SK-N-SH treated with all-trans-retinoic acid at 6 μM for 48 hours (cell line): Measurements from ENCODE around the gene EAF2.

Source experiments
- ATAC-seq: fragments of 200-7000 bp; cut with Tn5 transposase; 3 replicates; pipeline ENCODE4 v1.9.1; 2020; ENCODE audit warnings: mild to moderate bottlenecking, moderate library complexity
- ARNTL ChIP-seq: fragments of 450-650 bp; formaldehyde crosslinking; IDR thresholded peaks from 2 replicates; pipeline ENCODE4 v1.5.0; 2020; ENCODE audit warnings: low read depth, mild to moderate bottlenecking, moderate library complexity, borderline replicate concordance
- BACH2 ChIP-seq: fragments of 250-450 bp; sonication (Bioruptor Pico); IDR thresholded peaks from 2 replicates; pipeline ENCODE4 v1.9.0; 2021; ENCODE audit warnings: mild to moderate bottlenecking, borderline replicate concordance
- ESRRG ChIP-seq: fragments of 250-450 bp; sonication (Bioruptor Pico); IDR thresholded peaks from 2 replicates; pipeline ENCODE4 v1.6.1; 2021; ENCODE audit warnings: mild to moderate bottlenecking
- GLIS3 ChIP-seq: fragments of 250-450 bp; sonication (Bioruptor Pico); IDR thresholded peaks from 2 replicates; pipeline ENCODE4 v1.5.0; 2020; ENCODE audit warnings: mild to moderate bottlenecking, moderate library complexity
- ISL1 ChIP-seq: fragments of 250-450 bp; sonication (Bioruptor Pico); IDR thresholded peaks from 2 replicates; pipeline ENCODE4 v2.1.2; 2022; ENCODE audit warnings: mild to moderate bottlenecking, moderate library complexity
- OSR1 ChIP-seq: fragments of 250-450 bp; sonication (Bioruptor Pico); IDR thresholded peaks from 2 replicates; pipeline ENCODE4 v1.8.0; 2022; ENCODE audit warnings: moderate library complexity, mild to moderate bottlenecking, inconsistent platforms
- PPARA ChIP-seq: fragments of 250-450 bp; sonication (Bioruptor Pico); IDR thresholded peaks from 2 replicates; pipeline ENCODE4 v1.5.0; 2020; ENCODE audit warnings: mild to moderate bottlenecking, borderline replicate concordance
- RARB ChIP-seq: fragments of 250-450 bp; sonication (Bioruptor Pico); IDR thresholded peaks from 2 replicates; pipeline ENCODE4 v1.8.0; 2021; ENCODE audit warnings: mild to moderate bottlenecking, moderate library complexity
- SNAI2 ChIP-seq: fragments of 250-450 bp; sonication (Bioruptor Pico); IDR thresholded peaks from 2 replicates; pipeline ENCODE4 v1.5.0; 2020; ENCODE audit warnings: mild to moderate bottlenecking, moderate library complexity
- TCF4 ChIP-seq: fragments of 250-450 bp; sonication (Bioruptor Pico); IDR thresholded peaks from 2 replicates; pipeline ENCODE4 v1.8.0; 2021; ENCODE audit warnings: mild to moderate bottlenecking, moderate library complexity, borderline replicate concordance
- TOX ChIP-seq: fragments of 250-450 bp; sonication (Bioruptor Pico); IDR thresholded peaks from 2 replicates; pipeline ENCODE4 v1.8.0; 2021; ENCODE audit warnings: mild to moderate bottlenecking, moderate library complexity, borderline replicate concordance
- ZC3H10 ChIP-seq: fragments of 250-450 bp; sonication (Bioruptor Pico); IDR thresholded peaks from 2 replicates; pipeline ENCODE4 v1.5.1; 2021; ENCODE audit warnings: mild to moderate bottlenecking, moderate library complexity
- ZFP3 ChIP-seq: fragments of 250-450 bp; sonication (Bioruptor Pico); IDR thresholded peaks from 2 replicates; pipeline ENCODE4 v1.5.0; 2020; ENCODE audit warnings: mild to moderate bottlenecking, moderate library complexity
- ZFP30 ChIP-seq: fragments of 450-650 bp; formaldehyde crosslinking; IDR thresholded peaks from 2 replicates; pipeline ENCODE4 v1.5.0; 2022; ENCODE audit warnings: mild to moderate bottlenecking, moderate library complexity
- ZNF565 ChIP-seq: fragments of 450-650 bp; formaldehyde crosslinking; conservative IDR thresholded peaks from 2 replicates; pipeline ENCODE4 v1.5.0; 2020; ENCODE audit warnings: low read depth, mild to moderate bottlenecking, moderate library complexity
- ZNF70 ChIP-seq: fragments of 450-650 bp; formaldehyde crosslinking; IDR thresholded peaks from 2 replicates; pipeline ENCODE4 v1.5.0; 2020; ENCODE audit warnings: mild to moderate bottlenecking, moderate library complexity
- ZNF8 ChIP-seq: fragments of 450-650 bp; formaldehyde crosslinking; IDR thresholded peaks from 2 replicates; pipeline ENCODE4 v1.5.0; 2020; ENCODE audit warnings: mild to moderate bottlenecking, moderate library complexity
- TF ChIP-seq, protein P1 (sequence below): fragments of 250-450 bp; sonication (Bioruptor Pico); IDR thresholded peaks from 2 replicates; pipeline ENCODE4 v1.5.1; 2020; ENCODE audit warnings: low read depth, mild to moderate bottlenecking, moderate library complexity
- TF ChIP-seq, protein P2 (sequence below): fragments of 250-450 bp; sonication (Bioruptor Pico); IDR thresholded peaks from 2 replicates; pipeline ENCODE4 v1.5.1; 2021; ENCODE audit warnings: mild to moderate bottlenecking, moderate library complexity
- TF ChIP-seq, protein P3 (sequence below): fragments of 250-450 bp; sonication (Bioruptor Pico); IDR thresholded peaks from 2 replicates; pipeline ENCODE4 v1.8.0; 2020; ENCODE audit warnings: mild to moderate bottlenecking, moderate library complexity, borderline replicate concordance
- TF ChIP-seq, protein P4 (sequence below): fragments of 250-450 bp; sonication (Bioruptor Pico); IDR thresholded peaks from 2 replicates; pipeline ENCODE4 v1.5.0; 2020; ENCODE audit warnings: mild to moderate bottlenecking, moderate library complexity
- TF ChIP-seq, protein P5 (sequence below): fragments of 250-450 bp; sonication (Bioruptor Pico); IDR thresholded peaks from 2 replicates; pipeline ENCODE4 v1.8.0; 2021; ENCODE audit warnings: low read depth, mild to moderate bottlenecking, moderate library complexity, borderline replicate concordance

The EAF2 gene

DNA sequence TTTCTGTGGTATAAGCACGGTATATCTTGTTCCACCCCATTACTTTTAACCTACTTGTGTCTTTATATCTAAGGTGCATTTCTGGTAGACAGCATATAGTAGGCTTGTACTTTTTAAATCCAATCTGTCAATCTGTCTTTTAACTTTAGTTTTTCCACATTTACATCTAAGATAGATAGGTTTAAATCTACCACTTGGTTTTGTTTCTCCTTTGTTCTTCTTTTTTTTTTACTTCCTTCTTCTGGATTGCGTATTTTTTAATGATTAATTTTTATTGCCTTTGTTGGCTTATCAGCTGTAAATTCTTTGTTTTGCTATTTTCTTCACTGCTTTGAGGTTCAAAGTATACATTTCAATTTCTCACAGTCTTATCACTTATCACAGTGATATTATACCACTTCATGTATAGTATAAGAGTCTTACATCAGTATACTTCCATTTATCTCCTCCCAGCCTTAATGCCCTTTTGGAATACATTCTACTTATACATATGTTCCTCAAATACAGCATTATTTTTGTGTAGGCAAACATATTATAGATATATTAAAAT is 31.2 kb upstream of the EAF2 start:
- no peak for TF ChIP-seq ESRRG (CRISPR knock-in tag)
- no peak for TF ChIP-seq ARNTL (CRISPR knock-in tag)
- TF ChIP-seq, protein P1, sequence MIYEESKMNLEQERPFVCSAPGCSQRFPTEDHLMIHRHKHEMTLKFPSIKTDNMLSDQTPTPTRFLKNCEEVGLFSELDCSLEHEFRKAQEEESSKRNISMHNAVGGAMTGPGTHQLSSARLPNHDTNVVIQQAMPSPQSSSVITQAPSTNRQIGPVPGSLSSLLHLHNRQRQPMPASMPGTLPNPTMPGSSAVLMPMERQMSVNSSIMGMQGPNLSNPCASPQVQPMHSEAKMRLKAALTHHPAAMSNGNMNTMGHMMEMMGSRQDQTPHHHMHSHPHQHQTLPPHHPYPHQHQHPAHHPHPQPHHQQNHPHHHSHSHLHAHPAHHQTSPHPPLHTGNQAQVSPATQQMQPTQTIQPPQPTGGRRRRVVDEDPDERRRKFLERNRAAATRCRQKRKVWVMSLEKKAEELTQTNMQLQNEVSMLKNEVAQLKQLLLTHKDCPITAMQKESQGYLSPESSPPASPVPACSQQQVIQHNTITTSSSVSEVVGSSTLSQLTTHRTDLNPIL = no peak
- TF ChIP-seq, protein P2, sequence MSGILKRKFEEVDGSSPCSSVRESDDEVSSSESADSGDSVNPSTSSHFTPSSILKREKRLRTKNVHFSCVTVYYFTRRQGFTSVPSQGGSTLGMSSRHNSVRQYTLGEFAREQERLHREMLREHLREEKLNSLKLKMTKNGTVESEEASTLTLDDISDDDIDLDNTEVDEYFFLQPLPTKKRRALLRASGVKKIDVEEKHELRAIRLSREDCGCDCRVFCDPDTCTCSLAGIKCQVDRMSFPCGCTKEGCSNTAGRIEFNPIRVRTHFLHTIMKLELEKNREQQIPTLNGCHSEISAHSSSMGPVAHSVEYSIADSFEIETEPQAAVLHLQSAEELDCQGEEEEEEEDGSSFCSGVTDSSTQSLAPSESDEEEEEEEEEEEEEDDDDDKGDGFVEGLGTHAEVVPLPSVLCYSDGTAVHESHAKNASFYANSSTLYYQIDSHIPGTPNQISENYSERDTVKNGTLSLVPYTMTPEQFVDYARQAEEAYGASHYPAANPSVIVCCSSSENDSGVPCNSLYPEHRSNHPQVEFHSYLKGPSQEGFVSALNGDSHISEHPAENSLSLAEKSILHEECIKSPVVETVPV = no peak
- TF ChIP-seq ZFP30 (CRISPR knock-in tag) = no peak
- TF ChIP-seq SNAI2 (CRISPR knock-in tag) = no peak
- TF ChIP-seq, protein P3, sequence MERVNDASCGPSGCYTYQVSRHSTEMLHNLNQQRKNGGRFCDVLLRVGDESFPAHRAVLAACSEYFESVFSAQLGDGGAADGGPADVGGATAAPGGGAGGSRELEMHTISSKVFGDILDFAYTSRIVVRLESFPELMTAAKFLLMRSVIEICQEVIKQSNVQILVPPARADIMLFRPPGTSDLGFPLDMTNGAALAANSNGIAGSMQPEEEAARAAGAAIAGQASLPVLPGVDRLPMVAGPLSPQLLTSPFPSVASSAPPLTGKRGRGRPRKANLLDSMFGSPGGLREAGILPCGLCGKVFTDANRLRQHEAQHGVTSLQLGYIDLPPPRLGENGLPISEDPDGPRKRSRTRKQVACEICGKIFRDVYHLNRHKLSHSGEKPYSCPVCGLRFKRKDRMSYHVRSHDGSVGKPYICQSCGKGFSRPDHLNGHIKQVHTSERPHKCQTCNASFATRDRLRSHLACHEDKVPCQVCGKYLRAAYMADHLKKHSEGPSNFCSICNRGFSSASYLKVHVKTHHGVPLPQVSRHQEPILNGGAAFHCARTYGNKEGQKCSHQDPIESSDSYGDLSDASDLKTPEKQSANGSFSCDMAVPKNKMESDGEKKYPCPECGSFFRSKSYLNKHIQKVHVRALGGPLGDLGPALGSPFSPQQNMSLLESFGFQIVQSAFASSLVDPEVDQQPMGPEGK = no peak
- TF ChIP-seq RARB (CRISPR knock-in tag) = no peak
- no peak for TF ChIP-seq GLIS3 (CRISPR knock-in tag)
- no peak for TF ChIP-seq ZFP3 (CRISPR knock-in tag)
- TF ChIP-seq ZNF565 (CRISPR knock-in tag) = no peak
- TF ChIP-seq, protein P4, sequence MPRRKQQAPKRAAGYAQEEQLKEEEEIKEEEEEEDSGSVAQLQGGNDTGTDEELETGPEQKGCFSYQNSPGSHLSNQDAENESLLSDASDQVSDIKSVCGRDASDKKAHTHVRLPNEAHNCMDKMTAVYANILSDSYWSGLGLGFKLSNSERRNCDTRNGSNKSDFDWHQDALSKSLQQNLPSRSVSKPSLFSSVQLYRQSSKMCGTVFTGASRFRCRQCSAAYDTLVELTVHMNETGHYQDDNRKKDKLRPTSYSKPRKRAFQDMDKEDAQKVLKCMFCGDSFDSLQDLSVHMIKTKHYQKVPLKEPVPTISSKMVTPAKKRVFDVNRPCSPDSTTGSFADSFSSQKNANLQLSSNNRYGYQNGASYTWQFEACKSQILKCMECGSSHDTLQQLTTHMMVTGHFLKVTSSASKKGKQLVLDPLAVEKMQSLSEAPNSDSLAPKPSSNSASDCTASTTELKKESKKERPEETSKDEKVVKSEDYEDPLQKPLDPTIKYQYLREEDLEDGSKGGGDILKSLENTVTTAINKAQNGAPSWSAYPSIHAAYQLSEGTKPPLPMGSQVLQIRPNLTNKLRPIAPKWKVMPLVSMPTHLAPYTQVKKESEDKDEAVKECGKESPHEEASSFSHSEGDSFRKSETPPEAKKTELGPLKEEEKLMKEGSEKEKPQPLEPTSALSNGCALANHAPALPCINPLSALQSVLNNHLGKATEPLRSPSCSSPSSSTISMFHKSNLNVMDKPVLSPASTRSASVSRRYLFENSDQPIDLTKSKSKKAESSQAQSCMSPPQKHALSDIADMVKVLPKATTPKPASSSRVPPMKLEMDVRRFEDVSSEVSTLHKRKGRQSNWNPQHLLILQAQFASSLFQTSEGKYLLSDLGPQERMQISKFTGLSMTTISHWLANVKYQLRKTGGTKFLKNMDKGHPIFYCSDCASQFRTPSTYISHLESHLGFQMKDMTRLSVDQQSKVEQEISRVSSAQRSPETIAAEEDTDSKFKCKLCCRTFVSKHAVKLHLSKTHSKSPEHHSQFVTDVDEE (CRISPR knock-in tag) = no peak
- no peak for TF ChIP-seq TCF4 (CRISPR knock-in tag)
- TF ChIP-seq, protein P5, sequence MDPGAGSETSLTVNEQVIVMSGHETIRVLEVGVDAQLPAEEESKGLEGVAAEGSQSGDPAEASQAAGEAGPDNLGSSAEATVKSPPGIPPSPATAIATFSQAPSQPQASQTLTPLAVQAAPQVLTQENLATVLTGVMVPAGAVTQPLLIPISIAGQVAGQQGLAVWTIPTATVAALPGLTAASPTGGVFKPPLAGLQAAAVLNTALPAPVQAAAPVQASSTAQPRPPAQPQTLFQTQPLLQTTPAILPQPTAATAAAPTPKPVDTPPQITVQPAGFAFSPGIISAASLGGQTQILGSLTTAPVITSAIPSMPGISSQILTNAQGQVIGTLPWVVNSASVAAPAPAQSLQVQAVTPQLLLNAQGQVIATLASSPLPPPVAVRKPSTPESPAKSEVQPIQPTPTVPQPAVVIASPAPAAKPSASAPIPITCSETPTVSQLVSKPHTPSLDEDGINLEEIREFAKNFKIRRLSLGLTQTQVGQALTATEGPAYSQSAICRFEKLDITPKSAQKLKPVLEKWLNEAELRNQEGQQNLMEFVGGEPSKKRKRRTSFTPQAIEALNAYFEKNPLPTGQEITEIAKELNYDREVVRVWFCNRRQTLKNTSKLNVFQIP (CRISPR knock-in tag) = no peak
- no peak for TF ChIP-seq ZNF8
- no peak for TF ChIP-seq ZNF70 (CRISPR knock-in tag)
- TF ChIP-seq TOX (CRISPR knock-in tag) = no peak
- no peak for TF ChIP-seq OSR1
- no peak for ATAC-seq

DNA sequence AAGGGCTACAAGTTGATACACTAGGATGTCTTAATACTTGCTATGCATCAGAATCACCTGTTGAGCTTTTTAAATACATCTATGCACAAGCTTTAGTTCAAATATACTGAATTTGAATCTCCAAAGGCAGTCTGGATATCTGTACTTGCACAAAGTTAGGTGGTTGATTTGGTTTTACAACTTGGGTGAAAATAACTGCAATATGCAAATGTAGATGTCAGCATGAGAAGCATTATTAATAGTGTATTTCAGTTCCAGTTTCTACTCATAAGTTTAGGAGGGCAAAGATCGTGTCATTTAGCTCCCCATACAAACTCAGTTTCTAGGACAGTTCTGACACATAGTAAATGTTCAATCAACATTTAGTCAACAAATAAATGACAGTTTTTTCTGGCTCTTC is 25.8 kb upstream of the EAF2 start:
- no peak for ATAC-seq
- TF ChIP-seq TCF4 (CRISPR knock-in tag) (no peak), SNAI2 (CRISPR knock-in tag) (no peak), GLIS3 (CRISPR knock-in tag) (no peak), ZC3H10 (CRISPR knock-in tag) (no peak), BACH2 (CRISPR knock-in tag) (no peak), ISL1 (CRISPR knock-in tag) (no peak), TOX (CRISPR knock-in tag) (no peak), ARNTL (CRISPR knock-in tag) (no peak), PPARA (CRISPR knock-in tag) (no peak), ESRRG (CRISPR knock-in tag) (no peak), ZNF565 (CRISPR knock-in tag) (no peak), ZNF8 (no peak), OSR1 (no peak), ZFP30 (CRISPR knock-in tag) (no peak), RARB (CRISPR knock-in tag) (no peak)
- TF ChIP-seq, protein P2 = no peak
- TF ChIP-seq, protein P4 (CRISPR knock-in tag) = no peak
- TF ChIP-seq, protein P5 (CRISPR knock-in tag) = no peak
